T1000 (cell line): ENCODE results near the gene MLYCD.
A peak's percentile ranks its signal among the peaks of the same experiment; 100 is the strongest.

Experiments used
- DNase-seq: peaks from one replicate; lab custom pipeline; 2025; ENCODE audit warnings: mixed read lengths; lab: John Stamatoyannopoulos, UW

Gene MLYCD

DNA sequence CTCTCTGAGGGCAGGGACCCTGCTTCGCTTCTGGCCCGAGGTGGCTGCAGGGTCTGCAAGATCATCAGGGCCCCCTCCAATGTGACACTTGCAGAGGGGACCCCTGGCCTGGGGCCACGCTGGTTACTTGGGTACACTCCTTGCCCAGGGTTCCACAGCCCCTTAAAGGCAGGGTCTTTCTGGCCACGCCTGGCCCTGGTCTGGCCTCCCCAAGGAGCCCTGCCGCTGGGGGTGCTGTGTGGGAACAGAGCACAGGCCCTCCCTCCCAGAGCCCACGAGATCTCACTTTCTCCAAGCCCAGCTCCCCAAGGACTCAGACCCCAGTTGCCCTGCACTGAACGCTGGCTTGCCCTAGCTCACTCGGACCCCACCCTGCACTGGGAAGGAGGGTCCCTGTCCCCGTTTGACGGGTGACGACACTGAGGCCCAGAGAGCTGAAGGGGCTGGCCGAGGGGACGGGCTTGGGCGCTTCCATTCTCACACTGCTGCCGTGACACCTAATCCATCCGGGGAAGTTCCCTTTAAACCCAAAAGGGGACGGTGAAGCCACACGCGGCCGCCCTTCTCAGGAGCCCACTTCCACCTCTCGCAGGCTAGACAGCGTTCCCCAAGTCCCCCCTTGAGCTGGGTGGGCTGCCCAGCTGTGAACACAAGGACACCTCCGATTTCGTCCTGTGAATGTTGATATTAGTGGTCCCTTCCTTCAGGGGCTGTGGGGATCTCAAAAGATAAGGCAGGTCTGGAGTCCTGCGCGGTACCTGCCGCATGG, 27.2 kb downstream of the MLYCD start:
- no peak for DNase-seq

DNA sequence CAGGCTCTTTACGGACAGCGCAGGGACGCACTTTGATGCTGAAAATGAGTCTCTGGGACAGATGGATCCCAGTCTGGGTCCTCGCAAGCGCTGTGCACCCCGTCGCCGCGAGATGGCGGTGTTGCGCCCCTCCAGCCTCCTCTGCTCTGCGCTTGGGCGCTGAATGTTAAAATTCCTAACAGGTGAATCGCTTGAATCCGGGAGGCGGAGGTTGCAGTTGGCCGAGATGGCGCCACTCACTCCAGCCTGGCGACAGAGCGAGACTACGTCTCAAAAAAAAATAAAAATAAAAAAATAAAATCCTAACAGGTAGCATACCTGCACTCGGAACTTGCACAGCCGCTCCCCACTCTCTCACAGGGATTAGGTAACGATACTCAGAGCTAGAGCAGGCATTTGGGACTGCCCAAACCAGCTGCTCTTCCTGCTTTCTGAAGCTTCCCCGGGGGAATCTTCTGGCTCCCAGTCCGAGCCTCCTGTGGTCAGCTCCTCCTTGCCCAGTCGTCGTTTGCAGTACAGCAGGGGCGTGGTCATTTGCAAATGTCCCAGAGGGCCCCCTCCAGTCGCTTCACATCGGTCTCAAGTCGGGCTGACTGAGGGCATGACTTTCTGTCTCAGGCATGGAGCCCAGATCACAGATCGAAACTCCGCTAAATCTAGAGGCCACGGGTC, 27.9 kb downstream of the MLYCD start:
- DNase-seq: peak; percentile 69

DNA sequence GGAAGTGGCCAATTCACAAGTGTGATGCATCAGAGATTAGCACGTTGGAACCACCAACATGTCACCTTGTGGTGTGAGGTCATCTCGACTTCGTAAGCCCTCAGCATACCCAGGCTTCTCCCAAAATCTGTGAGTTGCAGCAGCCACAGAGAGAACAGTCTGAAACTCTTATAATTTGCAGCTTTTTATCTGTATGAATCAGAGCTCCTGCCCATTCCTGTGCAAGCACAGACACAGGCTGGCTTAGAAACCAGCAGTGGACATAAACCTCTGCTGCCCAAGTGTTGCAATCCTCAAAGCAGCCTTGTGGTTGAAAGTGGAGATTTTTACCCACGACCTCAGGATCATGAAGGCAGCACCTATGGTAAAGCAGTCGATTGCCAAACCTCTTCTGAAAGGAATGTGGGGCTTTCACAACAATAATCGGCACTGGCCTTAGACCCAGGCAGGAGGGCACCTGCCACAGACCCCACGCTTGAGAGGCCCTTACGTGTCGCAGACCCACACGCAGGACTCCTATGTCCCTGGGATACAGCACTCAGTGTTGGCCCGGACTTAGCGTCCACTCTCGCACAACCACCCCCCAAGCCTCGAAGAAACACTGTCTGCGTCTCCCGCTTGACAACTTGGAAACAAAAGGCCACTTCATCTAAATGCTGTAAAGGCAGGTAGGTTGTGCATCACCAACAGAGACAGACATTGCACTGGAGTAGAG, 29.6 kb downstream of the MLYCD start:
- no peak for DNase-seq

DNA sequence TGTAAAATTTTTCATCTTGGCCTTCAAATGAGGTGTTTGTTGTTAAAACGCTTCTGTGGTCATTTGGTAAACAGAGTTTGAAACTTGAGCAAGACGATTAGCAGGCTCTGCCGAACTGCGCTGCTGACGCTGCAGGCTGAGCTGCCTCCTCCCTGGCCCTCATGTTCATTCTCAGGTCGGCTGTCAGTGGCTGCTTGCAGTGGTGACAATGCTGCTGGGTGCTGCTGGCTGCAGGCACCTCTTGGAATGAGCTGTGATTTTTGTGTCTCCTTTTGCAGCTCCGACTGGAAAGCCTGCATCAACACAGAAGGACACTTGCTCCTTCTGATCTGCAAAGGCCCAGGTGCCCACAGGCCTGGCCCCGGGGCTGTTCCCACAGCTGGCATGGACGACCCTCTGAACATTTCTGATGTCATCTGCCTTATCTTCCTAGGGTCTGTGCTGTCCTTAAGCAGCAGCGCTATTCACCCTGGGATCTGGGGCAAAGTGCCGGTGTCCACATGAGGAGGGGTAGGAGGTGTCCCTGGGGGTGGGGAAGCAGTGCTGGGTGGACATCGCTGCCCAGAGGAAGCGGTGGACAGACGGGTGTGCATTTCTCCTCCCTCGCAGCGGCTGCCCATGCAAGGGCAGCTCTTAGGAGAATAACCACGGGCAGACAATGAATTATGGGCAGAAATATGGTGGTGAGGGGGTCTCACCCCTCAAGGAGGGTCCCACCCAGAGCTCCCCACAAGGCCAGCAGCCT, 31.1 kb downstream of the MLYCD start:
- DNase-seq: no peak

DNA sequence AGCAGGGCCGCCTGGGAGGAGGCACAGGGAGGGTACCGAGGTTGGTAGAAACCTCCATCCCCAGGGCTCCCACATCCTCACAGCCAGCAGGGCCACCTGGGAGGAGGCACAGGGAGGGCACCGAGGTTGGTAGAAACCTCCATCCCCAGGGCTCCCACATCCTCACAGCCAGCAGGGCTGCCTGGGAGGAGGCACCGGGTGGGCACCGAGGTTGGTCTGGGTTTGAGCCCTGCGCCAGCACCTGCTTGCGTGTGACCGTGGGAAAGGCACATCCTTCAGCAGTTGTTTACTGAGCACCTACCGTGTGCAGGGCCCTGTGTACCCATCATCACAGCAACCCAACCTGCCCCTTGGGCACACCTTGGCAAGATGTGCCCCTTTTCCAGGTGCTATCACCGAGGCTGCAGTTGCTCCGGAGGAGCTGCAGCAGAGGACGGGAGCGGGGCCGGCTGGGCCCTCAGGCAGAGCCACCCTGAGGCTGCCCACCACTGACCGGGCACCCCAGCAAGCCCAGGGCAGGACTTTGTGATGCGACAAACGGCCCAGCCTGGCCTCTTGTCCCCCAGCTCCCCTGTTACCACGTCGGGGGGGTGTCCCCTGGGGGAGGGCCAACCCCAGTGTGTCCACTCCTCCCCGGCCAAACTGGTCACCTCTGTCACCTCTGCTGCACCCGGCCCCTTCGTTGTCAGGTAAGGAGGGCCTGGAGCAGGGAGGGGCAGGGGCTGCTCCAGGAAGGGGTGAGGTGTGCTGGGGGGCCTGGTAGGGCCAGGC, 32.0 kb downstream of the MLYCD start:
- no peak for DNase-seq

DNA sequence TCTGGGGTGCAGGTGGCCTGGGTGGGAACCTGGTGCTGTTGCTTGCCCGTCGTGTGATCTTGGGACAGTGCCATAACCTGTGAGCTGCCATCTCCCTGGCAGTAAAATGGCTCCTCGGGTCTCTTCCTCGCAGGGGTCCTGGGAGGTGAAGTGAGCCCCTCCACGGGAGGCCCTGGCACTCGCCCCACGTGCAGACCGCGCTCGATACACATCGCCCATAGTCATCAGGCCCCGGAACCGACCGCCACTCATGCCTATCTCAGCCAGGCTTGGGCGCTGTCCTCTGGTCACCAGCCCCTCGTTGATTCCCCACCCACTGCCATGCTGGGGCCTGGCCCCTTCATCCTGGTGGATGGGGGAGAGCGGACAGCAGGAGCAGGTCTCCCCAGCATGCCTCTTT, 32.6 kb downstream of the MLYCD start:
- DNase-seq: no peak

DNA sequence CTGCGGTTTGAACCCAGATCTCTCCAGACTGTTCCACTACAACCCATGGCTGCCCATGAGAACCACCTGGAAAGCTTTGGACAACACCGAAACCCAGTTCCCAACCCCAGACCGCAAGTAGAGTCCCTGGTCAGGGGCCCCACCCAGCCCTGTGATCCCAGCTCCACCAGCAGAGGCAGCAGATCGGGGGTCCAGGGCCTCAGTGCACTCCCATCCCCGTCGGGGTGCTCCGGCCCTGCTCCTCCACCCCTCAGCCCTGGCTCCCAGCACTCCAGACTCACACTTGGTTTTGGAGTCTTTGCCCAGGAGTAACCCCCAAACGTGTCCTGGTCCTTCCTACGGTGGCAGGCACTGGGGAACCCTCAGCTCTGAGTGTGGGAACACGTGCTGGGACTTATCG, 33.4 kb downstream of the MLYCD start:
- no peak for DNase-seq

DNA sequence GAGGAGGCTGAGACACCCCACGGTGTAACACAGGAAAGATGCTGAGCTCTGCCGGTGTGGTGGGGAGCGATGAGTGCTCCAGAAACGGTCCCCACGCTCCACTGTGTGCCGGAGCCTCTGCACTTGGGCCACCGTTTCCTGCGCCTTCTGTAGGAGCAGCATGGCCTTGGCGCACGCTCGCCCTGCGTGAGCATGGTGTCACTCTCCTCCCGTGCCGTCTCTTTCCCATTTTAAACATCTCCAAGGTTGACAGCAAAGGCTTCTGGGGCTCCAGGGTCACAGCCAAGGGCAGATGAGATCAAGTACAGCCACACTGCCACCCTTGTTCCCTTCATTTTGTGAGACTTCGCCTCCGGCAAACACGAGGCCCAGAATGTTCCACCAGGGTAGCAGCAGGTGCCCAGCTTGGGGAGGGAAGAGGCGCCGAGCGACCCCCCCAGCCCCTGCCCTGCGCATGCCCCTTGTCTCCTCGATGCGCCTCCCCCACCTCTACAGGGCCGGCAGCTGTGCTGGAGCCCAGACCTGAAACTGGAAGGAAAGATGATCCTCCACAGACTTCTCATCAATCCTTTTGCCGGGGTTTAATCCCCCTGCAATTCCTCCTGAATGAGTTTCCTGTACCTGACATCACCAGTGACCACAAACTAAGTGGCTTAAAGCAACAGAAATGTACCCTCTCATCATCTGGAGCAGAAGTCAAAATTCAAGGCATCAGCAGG, 34.2 kb downstream of the MLYCD start:
- DNase-seq: no peak

DNA sequence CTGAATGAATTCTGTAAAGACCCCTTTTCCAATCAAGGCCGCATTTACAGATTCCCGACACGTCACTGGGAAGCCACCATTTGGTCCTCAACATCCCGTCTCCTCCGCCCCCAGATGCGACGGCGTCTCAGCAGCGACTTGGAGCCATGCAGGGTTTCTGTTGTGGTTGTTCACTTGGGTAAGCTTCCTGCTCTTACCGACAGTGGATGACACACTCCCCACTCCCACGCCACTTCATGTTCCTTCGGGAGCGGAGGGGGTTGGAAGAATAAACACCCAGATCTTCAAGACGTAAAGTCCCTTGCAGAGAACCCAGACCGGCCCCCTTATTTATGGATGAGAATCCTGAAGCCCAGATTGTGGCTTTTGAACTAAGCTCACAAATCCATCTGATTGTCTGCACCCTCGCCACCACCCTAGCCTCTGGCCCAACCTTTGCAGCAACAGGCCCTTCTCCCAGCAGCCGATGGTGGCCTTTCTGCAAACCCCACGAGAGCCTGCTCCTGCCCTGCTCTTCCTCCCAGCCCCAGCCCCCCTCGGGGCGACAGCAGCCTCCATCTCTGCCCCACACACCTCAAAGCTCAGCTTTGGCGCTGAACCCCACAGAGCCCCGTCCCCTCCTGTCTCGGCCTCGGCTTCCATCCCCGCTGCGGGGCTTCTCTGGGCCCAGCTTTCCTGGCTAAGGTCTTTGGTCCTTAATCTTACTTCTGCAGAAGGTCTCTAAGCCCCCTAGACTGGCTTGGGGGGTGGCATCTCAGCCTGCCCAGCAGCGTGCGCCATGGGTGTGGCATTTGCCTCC, 35.2 kb downstream of the MLYCD start:
- DNase-seq: no peak

DNA sequence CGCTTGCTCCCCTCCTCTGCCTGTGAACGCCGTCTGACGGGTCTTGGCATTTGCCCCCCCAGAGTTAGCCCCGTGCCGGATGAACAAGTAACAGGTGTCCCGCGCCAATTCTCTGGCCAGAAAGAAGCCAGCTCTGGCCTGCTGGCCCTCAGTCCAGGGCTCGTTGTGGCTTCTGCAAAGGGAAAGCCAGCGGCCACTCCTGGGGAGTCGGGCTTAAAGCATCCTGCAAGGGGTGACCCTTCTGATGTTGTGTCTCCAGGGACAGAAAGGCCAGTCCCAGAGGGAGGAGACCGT, 35.7 kb downstream of the MLYCD start:
- DNase-seq: no peak

DNA sequence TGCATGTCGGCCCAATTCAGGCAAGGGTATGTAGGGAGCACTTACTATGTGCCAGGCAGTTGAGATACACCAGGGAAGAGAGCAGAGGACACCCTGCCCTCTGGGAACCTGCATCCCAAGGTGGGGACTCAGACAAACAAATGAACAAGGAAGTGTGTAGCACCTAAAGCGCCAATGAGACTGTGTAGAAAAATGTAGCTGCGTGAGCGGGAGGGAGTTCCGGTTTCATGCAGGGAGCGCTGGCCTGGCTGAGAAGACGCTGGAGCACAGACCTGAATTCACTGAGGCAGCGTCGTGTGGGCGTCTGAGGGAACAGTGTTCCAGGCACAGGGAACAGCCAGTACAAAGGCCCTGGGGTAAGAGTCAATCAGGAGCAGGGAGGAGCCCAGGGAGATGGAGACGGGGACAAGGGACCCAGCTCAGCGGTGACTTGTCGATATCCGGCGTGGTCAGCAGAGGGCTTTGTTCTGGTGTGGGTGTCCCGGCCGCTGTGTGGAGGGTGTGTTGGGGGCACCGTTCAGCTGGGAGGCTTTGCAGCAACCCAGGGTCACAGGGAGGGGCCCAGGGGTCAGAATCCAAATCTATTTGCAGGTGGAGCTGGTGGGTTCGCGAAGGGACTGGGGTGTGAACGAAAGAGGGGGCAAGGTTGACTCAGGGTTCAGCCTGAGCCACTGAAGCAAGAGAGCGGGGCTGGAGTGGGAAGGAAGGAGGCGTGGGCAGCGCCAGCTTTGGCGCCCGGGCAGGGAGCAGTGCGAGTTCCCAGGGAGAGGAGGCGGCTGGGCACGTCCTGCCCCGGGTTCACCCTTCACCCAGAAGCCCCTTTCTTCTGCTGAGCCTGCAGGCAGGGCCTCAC, 36.3 kb downstream of the MLYCD start:
- DNase-seq: no peak

DNA sequence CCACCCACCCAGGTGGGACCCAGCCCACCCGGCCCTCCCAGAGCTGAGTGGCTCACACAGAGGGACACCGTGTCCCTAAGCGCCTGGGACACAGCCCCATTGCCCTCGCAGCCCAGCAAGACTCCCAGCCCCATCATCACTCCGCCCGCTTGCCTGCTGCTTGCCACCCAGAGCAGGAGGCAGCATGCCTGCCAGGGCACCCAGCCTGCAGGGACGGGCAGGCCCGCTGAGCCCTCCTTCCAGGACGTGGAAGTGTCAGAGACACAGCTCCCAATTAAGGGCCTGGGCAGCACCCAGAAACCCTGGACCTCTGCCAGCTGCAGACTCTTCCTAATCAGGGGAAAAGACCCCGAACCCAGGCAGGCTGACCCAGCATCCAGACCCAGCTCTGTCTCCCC, 36.9 kb downstream of the MLYCD start:
- DNase-seq: no peak

DNA sequence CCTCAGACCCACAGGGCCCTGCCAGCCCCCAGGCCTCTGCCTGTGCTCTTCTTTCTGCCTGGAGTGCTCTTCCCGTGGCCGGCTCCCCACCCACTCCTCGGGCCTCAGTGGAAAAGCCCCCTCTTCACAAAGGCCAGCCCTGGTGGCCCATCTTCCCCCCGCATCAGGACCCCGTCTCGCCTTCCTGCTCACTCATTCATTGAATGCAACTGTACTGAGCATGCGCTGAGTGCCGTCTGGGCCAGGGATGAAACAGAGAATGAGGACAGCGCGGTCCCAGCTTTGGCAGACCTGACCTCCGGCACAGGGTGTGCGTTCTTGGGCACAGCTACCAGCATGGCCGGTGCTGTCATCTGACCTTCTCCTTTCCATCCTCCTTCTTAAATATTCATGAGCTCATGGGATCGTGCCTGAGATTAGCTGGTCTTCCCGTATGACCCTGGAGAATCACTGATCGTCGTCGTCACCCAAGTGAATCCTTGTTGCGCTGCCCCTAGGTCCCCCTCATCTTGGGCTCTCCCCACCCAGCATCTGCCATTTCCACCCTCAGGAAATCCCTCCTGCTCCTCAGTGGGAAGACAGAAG, 37.8 kb downstream of the MLYCD start:
- DNase-seq: no peak

DNA sequence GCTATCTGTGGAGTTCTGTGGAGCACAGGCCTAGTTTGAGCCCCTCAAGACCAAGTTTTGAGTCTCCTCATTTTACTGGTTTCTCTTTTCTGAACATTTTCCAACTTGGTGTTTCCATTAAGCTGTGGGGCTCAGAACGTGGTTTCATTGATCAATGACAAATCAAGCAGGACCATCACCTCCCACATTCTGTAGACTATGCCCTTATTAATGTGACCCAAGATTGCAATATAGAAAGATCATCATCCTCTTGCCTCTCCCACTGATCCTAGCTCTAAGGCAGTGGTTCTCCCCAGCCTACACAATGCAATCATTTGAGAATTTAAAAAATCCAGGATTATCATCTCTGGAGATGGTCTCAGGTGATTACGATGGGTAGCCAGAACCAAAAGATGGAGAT, 38.4 kb downstream of the MLYCD start:
- DNase-seq: no peak

DNA sequence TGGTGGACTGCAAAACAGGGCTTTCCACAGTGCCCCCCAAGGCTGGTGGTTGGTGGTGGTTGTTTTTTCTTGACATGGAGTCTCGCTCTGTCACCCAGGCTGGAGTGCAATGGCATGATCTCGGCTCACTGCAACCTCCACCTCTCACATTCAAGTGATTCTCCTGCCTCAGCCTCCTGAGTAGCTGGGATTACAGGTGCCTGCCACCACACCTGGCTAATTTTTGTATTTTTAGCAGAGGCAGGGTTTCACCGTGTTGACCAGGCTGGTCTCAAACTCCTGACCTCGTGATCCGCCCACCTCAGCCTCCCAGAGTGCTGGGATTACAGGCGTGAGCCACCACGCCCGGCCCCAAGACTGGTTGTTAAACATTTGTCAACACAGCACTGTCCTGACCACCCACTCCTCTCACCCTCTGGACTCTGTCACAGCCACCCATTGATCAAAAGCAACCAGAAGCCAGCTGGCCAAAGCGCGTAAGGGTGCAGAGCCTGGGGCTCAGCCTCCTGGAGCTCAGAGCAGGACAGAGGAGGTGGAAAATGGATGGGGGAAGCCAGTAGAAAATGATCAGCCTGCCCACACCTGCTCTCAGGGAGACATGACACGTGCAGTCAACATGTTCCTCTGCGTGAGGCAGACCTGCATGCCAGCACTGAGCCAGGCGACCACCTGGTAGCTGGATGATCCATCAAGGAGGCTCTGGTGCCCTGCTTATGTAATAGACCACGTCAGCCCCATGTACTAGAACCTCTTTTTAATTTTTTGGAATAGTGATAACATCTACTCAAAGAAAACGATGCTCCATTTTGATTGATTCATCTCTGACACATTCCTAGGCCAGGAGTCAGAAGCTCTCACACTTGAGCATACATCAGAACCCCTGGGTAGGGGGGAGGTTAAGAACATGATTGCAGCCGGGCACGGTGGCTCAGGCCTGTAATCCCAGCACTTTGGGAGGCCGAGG, 39.3 kb downstream of the MLYCD start:
- DNase-seq: no peak

DNA sequence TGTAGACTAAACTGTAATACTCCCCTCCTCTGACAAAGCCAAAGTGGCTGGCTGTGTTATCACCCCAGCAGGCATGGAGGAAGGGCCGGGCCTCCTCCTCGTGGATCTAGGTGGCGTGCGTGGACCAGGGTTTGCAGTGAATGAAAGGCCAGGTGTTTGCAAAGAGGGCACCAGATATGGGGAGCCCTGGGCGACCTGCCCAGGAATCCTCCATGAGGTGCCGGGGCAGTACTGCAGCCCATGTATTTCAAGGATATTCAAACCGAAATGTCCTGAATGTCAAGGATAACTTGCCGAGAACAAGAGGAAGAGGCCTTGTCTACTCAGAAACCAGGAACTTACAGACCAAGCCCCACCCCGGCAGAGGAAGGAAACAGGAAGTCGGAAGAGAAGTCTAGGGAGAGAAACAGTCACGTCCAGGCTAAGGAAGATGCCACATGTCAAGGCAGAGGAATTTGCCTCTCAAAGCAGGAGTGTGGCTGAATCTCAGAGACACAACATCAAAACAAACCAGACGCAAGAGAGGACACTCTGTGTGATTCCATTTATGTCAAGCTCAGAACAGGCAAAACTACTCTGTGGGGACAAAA, 40.4 kb downstream of the MLYCD start:
- DNase-seq: no peak

DNA sequence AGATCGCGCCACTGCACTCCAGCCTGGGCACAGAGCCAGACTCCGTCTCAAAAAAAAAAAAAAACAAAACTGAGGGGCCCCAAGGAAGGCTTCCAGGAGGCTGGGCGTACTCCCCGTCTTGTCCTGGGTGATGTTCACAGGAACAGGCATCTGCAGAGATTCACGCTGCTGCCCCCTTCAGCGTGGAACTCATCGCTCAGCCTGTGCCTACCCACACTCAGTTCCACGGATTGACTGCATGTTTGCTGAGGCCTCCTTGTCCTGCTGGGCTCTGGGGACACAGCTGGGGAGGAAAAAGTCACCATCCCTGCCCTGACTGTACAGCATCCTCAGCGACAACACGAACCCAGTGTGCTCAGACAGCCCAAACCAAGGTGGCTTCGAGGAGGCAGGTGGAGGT, 41.2 kb downstream of the MLYCD start:
- no peak for DNase-seq
